AG04450 (cell line): ENCODE results near the gene UNC50. TPM values are rescaled to one million over a fixed set of nuclear protein-coding genes. Genes with fewer than 3 reads are reported as not detected.

Experiments
- CTCF ChIA-PET: fragments of 300-600, 350-600 bp; formaldehyde crosslinking; extraction: SDS; loops from one replicate; lab custom pipeline; 2022; ENCODE audit warnings: antibody characterized with exemption, inconsistent platforms; lab: Charles Lee
- POLR2A ChIA-PET: fragments of 350-600 bp; formaldehyde crosslinking; extraction: SDS; loops from one replicate; lab custom pipeline; 2021; ENCODE audit warnings: antibody characterized with exemption, inconsistent platforms; lab: Yijun Ruan, JAX
- DNase-seq: peaks from one replicate; pipeline ENCODE4 v3.0.0-alpha.2; 2011; ENCODE audit warnings: low read depth, low spot score
- H3K27ac ChIP-seq: one replicate; pipeline ENCODE4 v1.5.1; 2012; ENCODE audit warnings: low read depth, low read length, control low read depth
- H3K27me3 ChIP-seq: one replicate; pipeline ENCODE4 v1.6.0; 2012; ENCODE audit warnings: low read length; ENCODE audit not compliant: control insufficient read depth, insufficient read depth
- H3K4me3 ChIP-seq: 2 replicates; pipeline ENCODE4 v1.5.1; 2011; ENCODE audit warnings: mild to moderate bottlenecking, low read depth, low read length, control low read depth
- H3K9me3 ChIP-seq: 2 replicates; pipeline ENCODE4 v1.5.1; 2012; ENCODE audit warnings: low read length; ENCODE audit not compliant: control insufficient read depth, insufficient read depth
- polyA plus RNA-seq: library from polyadenylated mRNA; depleted of rRNA; stranded (reverse); fragments of >200 nt; gene quantifications from 2 replicates; pipeline ENCODE4 v1.2.3, GENCODE V29; 2011; rRNA removed
- TF ChIP-seq, protein P1 (sequence below): IDR thresholded peaks from 2 replicates; pipeline ENCODE4 v1.5.1; 2011; ENCODE audit warnings: low read depth, low read length, control low read depth, inconsistent platforms

The UNC50 gene
- polyA plus RNA-seq, 1 experiment = 64.1 TPM

DNA sequence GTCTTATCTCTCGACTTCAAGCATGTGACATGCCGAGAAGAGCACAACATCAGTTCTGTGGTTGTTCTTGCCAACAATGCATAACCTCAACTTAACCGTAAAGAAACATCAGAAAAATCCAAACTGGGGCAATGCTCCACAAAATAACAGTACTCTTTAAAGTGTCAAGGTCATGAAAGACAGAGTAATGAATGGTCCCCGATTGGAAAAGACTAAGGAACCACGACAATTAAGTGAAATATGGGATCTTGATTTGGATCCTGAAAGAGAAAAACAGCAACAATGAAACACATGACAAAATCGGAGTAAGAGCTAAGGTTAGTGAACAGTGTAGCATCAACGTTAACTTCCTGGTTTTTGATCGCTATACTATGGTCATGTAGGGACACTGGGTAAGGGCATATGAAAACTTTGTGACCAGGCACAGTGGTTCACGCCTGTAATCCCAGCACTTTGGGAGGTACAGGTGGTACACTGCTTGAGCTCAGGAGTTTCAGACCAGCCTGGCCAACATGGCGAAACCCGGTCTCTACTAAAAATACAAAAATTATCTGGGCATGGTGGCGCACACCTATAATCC, 55.2 kb downstream of the UNC50 start:
- H3K27me3 ChIP-seq = no peaks in the 10 kb centered on the region
- H3K27ac ChIP-seq = no peak overlapping the region
- H3K9me3 ChIP-seq = no peaks in the 10 kb centered on the region
- ChIA-PET POLR2A (no interaction called here), CTCF (interaction anchor here (0.9 kb wide), 1 partner anchor 14 kb away, joined by 10 read pairs; no protein-coding TSS in a partner anchor)
- TF ChIP-seq, protein P1, sequence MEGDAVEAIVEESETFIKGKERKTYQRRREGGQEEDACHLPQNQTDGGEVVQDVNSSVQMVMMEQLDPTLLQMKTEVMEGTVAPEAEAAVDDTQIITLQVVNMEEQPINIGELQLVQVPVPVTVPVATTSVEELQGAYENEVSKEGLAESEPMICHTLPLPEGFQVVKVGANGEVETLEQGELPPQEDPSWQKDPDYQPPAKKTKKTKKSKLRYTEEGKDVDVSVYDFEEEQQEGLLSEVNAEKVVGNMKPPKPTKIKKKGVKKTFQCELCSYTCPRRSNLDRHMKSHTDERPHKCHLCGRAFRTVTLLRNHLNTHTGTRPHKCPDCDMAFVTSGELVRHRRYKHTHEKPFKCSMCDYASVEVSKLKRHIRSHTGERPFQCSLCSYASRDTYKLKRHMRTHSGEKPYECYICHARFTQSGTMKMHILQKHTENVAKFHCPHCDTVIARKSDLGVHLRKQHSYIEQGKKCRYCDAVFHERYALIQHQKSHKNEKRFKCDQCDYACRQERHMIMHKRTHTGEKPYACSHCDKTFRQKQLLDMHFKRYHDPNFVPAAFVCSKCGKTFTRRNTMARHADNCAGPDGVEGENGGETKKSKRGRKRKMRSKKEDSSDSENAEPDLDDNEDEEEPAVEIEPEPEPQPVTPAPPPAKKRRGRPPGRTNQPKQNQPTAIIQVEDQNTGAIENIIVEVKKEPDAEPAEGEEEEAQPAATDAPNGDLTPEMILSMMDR = no peak
- no peak overlapping the region for H3K4me3 ChIP-seq
- no peak for DNase-seq

DNA sequence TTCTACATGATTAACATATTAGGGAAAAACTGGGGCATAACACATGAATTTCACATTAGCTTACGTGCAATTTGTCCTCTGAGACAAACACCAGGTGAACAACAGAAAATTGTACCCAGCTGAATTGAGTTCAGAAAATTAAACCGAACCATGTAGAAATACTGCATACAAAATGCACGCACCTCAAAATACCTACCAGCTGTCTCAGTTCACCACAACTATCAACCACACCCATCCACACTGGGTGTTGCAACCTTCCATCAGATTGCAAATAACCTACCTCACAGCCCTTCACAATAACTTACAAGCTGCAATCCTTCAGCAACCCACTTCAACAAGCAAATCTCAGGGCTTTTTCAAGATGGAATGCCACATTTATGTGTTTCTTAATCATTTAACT, 55.9 kb downstream of the UNC50 start:
- no peaks in the 10 kb centered on the region for H3K27me3 ChIP-seq
- ChIA-PET POLR2A (no interaction called here), CTCF (interaction anchor here (0.9 kb wide), 1 partner anchor 15 kb away, joined by 10 read pairs; no protein-coding TSS in a partner anchor)
- no peak overlapping the region for H3K4me3 ChIP-seq
- TF ChIP-seq, protein P1 = no peak
- H3K27ac ChIP-seq = no peak overlapping the region
- DNase-seq = no peak
- no peaks in the 10 kb centered on the region for H3K9me3 ChIP-seq

DNA sequence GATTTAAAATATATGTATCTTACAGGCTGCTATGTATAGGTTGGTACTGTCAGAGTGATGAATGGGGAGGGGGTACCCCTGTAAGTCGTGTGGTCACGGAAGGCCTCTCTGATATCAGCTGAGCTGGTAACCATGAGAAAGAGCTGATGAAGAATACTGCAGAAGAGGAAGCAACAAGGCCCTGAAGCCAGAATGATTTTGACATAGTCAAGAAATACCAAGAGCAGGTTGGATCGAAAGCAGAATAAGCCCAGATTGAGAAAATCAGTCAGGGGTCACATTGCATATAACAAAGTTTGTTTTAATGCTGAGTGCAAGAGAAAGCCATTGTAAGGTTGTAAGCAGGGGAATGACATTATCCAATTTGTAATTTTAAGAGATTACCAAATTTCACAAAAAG, 57.3 kb downstream of the UNC50 start:
- TF ChIP-seq, protein P1 = no peak

More for the DNA sequence above, 57.3 kb downstream of the UNC50 start:
- Histone ChIP-seq H3K27me3 (no peaks in the 10 kb centered on the region), H3K9me3 (no peaks in the 10 kb centered on the region), H3K4me3 (no peak overlapping the region), H3K27ac (no peak overlapping the region)
- POLR2A ChIA-PET = no interaction called here
- DNase-seq = no peak
- CTCF ChIA-PET = no interaction called here

Other genes with a start within 250 kb of the UNC50 start
- 12.9 and 15.3 TPM in 2 replicates for gene INPP4A, start 163.7 kb upstream of the UNC50 start, polyA plus RNA-seq
- 20.5 and 27.4 TPM in 2 replicates for gene COA5, start 77 bp upstream of the UNC50 start, polyA plus RNA-seq
- gene MGAT4A, start 122.5 kb downstream of the UNC50 start, polyA plus RNA-seq = 0.04 TPM in 1 of 2 replicates, not detected in the other